Spleen (tissue), 11 donors: ENCODE measurements around the gene CBARP. TPM values are rescaled to one million over a fixed set of nuclear protein-coding genes. Genes with fewer than 3 reads are reported as not detected.

Experiments
- DNase-seq: peaks from one replicate; pipeline ENCODE4 v3.0.0-alpha.2; 2020
- H3K27ac ChIP-seq, 8 donors: fragments of 200-600 bp; sonication (generic) in 7 of 8; 1 replicate in 4 of 8; 2 replicates in 4 of 8; pipeline versions ENCODE4 v1.5.0 to v1.8.0; 2016 to 2021; ENCODE audit warnings: inconsistent platforms in 4 of 8, mild to moderate bottlenecking in 4 of 8, moderate library complexity in 1 of 8
- H3K27me3 ChIP-seq, 7 donors: fragments of 200-600 bp; sonication (generic) in 6 of 7; replicated peaks in 1 of 7; 1 replicate in 4 of 7; 2 replicates in 3 of 7; pipeline versions ENCODE4 v1.5.0 to v1.8.0; 2016 to 2021; ENCODE audit warnings: inconsistent platforms in 3 of 7, mild to moderate bottlenecking in 1 of 7
- H3K36me3 ChIP-seq, 6 donors: fragments of 200-600 bp; sonication (generic) in 5 of 6; 1 replicate in 4 of 6; 2 replicates in 2 of 6; pipeline versions ENCODE4 v1.5.0 to v1.8.0; 2016 to 2021; ENCODE audit warnings: inconsistent platforms in 2 of 6
- H3K4me1 ChIP-seq, 6 donors: fragments of 200-600 bp; sonication (generic) in 5 of 6; 1 replicate in 3 of 6; 2 replicates in 3 of 6; pipeline versions ENCODE4 v1.5.0 to v1.8.0; 2016 to 2021; ENCODE audit warnings: inconsistent platforms in 3 of 6
- H3K4me3 ChIP-seq, 8 donors: fragments of 200-600 bp; sonication (generic) in 7 of 8; 1 replicate in 4 of 8; 2 replicates in 4 of 8; pipeline versions ENCODE4 v1.5.0 to v1.8.0; 2016 to 2021; ENCODE audit warnings: inconsistent platforms in 4 of 8, mild to moderate bottlenecking in 4 of 8, moderate library complexity in 2 of 8
- H3K9me3 ChIP-seq, 8 donors: fragments of 200-600 bp; sonication (generic) in 7 of 8; 1 replicate in 4 of 8; 2 replicates in 4 of 8; pipeline versions ENCODE4 v1.5.0 to v1.8.0; 2016 to 2021; ENCODE audit warnings: inconsistent platforms in 4 of 8
- POLR2A ChIP-seq, 3 donors: fragments of 450-650 bp; IDR thresholded peaks; one replicate each; pipeline ENCODE4 v1.5.1; 2017; ENCODE audit warnings: antibody characterized with exemption in 3 of 3, mild to moderate bottlenecking in 1 of 3
- POLR2AphosphoS5 ChIP-seq, 3 donors: sonication (generic); formaldehyde crosslinking; IDR thresholded peaks; one replicate each; pipeline ENCODE4 v1.5.1; 2017; ENCODE audit warnings: antibody characterized with exemption in 3 of 3
- WGBS, 5 donors: extraction: QIAGEN DNeasy Blood & Tissue Kit in 3 of 5; methylation state at CpG; one replicate each; pipeline versions ENCODE4 v1.1.5 to v1.1.7; 2013 to 2018; 5-methylcytosine and 5-hydroxymethylcytosine counted together
- intact Hi-C: fragments of 100-400 bp; cut with DNase I; formaldehyde crosslinking; loops from one replicate; pipeline ENCODE4 v1.15.0; 2023; ENCODE audit warnings: low total_unique reads
- polyA plus RNA-seq, 3 donors: library from polyadenylated mRNA; stranded (reverse); fragments of 200-250 nt; gene quantifications; one replicate each; pipeline ENCODE4 v1.2.1, GENCODE V29; 2013
- total RNA-seq, 7 donors: library from RNA; depleted of rRNA in 3 of 7; stranded (reverse); fragments of >200 nt in 3 of 7; fragmentation: NEBNext Ultra II Directional in 4 of 7; extraction: Animal tissue kit (Norgen Biotek cat#: 25700) in 4 of 7; gene quantifications; one replicate each; pipeline versions ENCODE4 v1.1.0 to v1.2.1, GENCODE V29; 2016 to 2021
- TF ChIP-seq, protein P1 (sequence below), 11 experiments: fragments of 200-600 bp in 7 of 11; fragments of 450-650 bp in 4 of 11; sonication (generic) in 4 of 11; IDR thresholded peaks in 8 of 11; conservative IDR thresholded peaks in 3 of 11; 1 replicate in 7 of 11; 2 replicates in 4 of 11; pipeline versions ENCODE4 v1.4.0 to v1.8.0; 2016 to 2021; ENCODE audit warnings: antibody characterized with exemption in 11 of 11, inconsistent platforms in 4 of 11, mild to moderate bottlenecking in 1 of 11
- donor health status: healthy with polysubstance abuse.
- donor health status: DM: no; HTN: no; CAD: no; lungs with moderate emphysema.
- donor health status: DM: no; HTN: no; CAD: no.
- donor health status: Bipolar disorder and iron deficiency.
- donor health status: healthy.
- donor health status: DM: no; HTN: no; CAD: no.
- donor health status: DM: yes; HTN: yes; CAD: no.

CBARP gene
- total and polyA plus RNA-seq, 10 donors = 0.05 to 1.2 (median 0.41) TPM; not detected in 2

DNA sequence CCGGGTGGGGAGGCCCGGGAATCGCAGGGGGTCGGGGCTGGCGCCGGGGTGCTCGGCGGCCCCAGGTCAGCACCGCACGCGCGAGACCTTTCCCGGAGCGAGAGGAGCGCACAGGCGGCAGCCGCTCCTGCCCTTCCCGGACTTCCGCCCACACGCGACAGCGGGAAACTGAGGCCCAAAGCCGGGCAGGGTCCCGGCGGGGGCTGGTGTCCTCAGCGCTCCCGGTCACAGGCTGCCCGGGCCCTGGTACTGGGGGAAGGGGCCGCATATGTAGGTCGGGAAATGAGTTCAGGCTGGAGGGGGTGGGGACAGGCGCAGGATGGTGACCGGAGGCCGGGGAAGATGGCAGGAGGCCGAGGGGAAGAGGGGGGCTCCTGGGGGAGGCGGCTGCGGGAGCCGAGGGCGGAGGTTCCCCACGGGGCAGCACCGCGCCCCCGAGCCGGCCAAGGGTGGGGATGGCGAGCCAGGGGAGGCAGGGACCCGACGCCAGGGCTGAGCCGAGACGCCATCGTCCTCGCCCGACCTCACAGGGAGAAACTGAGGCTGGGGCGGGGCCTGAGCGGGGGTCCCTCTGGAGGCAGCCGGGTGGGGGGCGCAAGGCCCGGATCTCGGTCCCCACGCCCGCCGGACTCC, 662 bp downstream of the CBARP start:
- H3K27ac ChIP-seq = peak overlapping the region in 1 of 8 donors; percentile 8
- H3K9me3 ChIP-seq = no peaks in the 10 kb centered on the region
- peaks cover 0 to 51% (median 18%) of the 10 kb centered on the region in 7 donors for H3K27me3 ChIP-seq
- H3K4me3 ChIP-seq = peak overlapping the region in 7 of 8 donors; percentile 27 to 71 (median 45)
- no peak for DNase-seq
- intact Hi-C loops = no loop called here
- peak in 1 of 3 donors; percentile 13 for TF ChIP-seq POLR2AphosphoS5 (IDR thresholded peaks at IDR 0.05)
- TF ChIP-seq, protein P1, sequence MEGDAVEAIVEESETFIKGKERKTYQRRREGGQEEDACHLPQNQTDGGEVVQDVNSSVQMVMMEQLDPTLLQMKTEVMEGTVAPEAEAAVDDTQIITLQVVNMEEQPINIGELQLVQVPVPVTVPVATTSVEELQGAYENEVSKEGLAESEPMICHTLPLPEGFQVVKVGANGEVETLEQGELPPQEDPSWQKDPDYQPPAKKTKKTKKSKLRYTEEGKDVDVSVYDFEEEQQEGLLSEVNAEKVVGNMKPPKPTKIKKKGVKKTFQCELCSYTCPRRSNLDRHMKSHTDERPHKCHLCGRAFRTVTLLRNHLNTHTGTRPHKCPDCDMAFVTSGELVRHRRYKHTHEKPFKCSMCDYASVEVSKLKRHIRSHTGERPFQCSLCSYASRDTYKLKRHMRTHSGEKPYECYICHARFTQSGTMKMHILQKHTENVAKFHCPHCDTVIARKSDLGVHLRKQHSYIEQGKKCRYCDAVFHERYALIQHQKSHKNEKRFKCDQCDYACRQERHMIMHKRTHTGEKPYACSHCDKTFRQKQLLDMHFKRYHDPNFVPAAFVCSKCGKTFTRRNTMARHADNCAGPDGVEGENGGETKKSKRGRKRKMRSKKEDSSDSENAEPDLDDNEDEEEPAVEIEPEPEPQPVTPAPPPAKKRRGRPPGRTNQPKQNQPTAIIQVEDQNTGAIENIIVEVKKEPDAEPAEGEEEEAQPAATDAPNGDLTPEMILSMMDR (IDR thresholded peaks at IDR 0.05 in 8 of 11, conservative IDR thresholded peaks at IDR 0.05 in 3 of 11) = no peak
- peaks cover 38 to 77% (median 60%) of the 10 kb centered on the region in 6 donors for H3K4me1 ChIP-seq
- H3K36me3 ChIP-seq = no peaks in the 10 kb centered on the region
- WGBS, 5 donors = 0 to 2% (median 1%) methylated on average over 17 to 60 of the region's 60 CpGs

DNA sequence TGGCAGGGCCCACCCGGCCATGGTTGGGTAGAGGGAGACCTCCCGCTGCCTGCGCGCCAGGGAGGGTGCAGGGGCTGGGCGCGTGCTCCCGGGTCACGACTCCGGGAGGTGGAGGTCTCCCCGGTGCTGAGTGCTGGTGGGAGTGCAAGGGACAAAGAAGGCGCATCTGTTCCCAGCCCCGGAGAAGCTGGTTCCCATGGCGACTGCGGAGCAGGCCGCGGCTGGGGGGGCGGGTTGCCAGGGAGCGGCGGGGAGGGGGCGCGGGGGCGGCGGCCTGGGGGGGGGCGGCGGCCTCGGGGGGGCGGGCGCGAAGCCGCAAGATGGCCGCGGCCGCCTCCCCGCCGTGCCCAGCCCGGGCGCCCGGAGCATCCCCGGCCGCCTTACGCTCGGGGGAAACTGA, 1.2 kb downstream of the CBARP start:
- peaks cover 0 to 51% (median 18%) of the 10 kb centered on the region in 7 donors for H3K27me3 ChIP-seq
- peaks cover 37 to 78% (median 58%) of the 10 kb centered on the region in 6 donors for H3K4me1 ChIP-seq
- no peak overlapping the region for H3K27ac ChIP-seq
- H3K9me3 ChIP-seq = no peaks in the 10 kb centered on the region
- WGBS, 5 donors = 8 to 87% (median 39%) methylated on average over 4 to 38 of the region's 42 CpGs
- intact Hi-C loops = no loop called here
- H3K36me3 ChIP-seq = no peaks in the 10 kb centered on the region
- TF ChIP-seq POLR2AphosphoS5 (IDR thresholded peaks at IDR 0.05) (no peak), POLR2A (IDR thresholded peaks at IDR 0.05) (no peak)
- TF ChIP-seq, protein P1 (IDR thresholded peaks at IDR 0.05 in 8 of 11, conservative IDR thresholded peaks at IDR 0.05 in 3 of 11) = no peak
- no peak for DNase-seq
- H3K4me3 ChIP-seq = peak overlapping the region in 5 of 8 donors; percentile 42 to 71 (median 46)

DNA sequence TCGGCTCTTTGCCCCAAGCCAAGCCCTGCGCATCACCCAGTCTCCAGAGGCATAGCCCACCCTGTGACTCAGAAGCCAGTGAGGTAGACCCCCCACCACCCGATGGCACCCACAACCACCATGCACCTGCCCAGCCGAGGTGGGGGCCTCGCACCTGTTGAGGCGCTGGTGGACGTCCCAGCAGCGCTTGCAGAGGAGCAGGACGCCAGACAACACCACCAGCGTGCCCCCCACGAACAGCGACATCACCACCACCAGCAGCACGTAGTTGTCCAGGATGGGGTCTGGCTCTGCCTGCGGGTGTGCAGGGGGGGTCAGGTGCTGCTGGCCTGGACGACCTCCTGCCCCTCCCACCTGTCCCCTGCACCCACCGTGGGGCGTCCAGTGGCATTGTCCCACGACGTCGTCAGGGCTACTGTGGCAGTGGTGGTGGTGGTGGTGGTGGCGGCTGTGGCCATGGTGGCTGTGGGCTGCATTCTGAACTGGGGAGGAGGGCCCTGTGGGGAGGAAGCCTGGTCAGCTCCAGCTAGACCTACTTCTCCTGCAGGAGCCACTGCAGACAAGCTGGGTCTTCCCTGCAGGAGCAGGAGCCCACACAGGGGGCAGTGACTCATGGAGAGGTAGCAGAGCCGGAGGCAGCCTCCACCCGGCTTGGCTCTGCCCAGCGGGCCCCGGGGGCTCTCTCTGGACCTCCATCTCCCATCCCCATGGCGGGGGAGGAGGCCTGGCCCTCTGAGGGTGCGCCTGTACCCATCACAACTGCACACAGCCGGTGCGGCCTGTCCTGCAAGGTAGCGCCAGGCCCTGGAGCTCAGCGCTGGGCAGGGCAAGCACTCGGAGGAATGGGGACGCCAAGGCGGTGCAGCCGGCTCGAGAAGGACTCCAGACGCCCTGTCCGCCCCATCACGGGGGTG, 1.9 kb downstream of the CBARP start:
- no peaks in the 10 kb centered on the region for H3K9me3 ChIP-seq
- TF ChIP-seq, protein P1 (IDR thresholded peaks at IDR 0.05 in 8 of 11, conservative IDR thresholded peaks at IDR 0.05 in 3 of 11) = no peak
- TF ChIP-seq POLR2AphosphoS5 (IDR thresholded peaks at IDR 0.05) (no peak), POLR2A (IDR thresholded peaks at IDR 0.05) (no peak)
- H3K27ac ChIP-seq = no peak overlapping the region
- 83 to 93% (median 85%) methylated on average over 11 to 39 of the region's 39 CpGs for WGBS, 5 donors
- intact Hi-C loops = no loop called here
- peaks cover 31 to 71% (median 52%) of the 10 kb centered on the region in 6 donors for H3K4me1 ChIP-seq
- no peak for DNase-seq
- H3K36me3 ChIP-seq = no peaks in the 10 kb centered on the region
- H3K27me3 ChIP-seq = peaks cover 0 to 51% (median 18%) of the 10 kb centered on the region in 7 donors
- no peak overlapping the region for H3K4me3 ChIP-seq

DNA sequence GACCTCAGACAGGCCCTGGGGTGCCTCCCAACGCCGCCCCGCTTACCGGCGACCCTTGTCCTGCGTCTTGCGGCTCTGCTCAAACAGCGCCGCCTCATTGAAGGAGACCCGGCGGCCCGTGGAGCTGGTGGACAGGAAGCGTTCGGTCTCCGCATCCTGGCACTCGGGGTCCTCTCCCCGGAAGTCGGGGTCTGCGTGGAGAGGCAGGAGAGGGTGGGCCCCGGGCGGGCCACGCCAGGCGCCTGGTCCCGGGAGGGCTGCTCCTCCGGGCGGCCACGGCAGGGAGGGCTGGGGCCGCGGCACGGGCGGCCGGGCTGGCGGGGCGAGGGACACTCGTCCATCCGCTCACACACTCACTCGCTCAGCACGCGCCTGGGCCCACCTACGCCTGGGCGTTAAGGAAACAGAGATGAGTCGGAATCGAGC, 2.8 kb downstream of the CBARP start:
- intact Hi-C loops = no loop called here
- no peaks in the 10 kb centered on the region for H3K36me3 ChIP-seq
- no peak overlapping the region for H3K27ac ChIP-seq
- peaks cover 0 to 44% (median 18%) of the 10 kb centered on the region in 7 donors for H3K27me3 ChIP-seq
- H3K4me1 ChIP-seq = peaks cover 26 to 62% (median 43%) of the 10 kb centered on the region in 6 donors
- no peaks in the 10 kb centered on the region for H3K9me3 ChIP-seq
- DNase-seq = no peak
- H3K4me3 ChIP-seq = no peak overlapping the region
- 89 to 94% (median 94%) methylated on average over 29 to 43 of the region's 43 CpGs for WGBS, 5 donors
- TF ChIP-seq, protein P1 (IDR thresholded peaks at IDR 0.05 in 8 of 11, conservative IDR thresholded peaks at IDR 0.05 in 3 of 11) = no peak
- no peak for TF ChIP-seq POLR2A (IDR thresholded peaks at IDR 0.05)
- no peak for TF ChIP-seq POLR2AphosphoS5 (IDR thresholded peaks at IDR 0.05)
